HG03432 (cell line): ENCODE measurements around the gene TBCD.

Experiments used
- ATAC-seq: cut with Tn5 transposase; IDR thresholded peaks from one replicate; pipeline ENCODE4 v1.9.1; 2021; ENCODE audit warnings: mild to moderate bottlenecking, moderate library complexity; ENCODE audit not compliant: unreplicated experiment

TBCD gene

GRCh38 chr17:82882715-82883418 lies 131.0 kb downstream of the TBCD start:
- no peak for ATAC-seq

- ATAC-seq, result no peak
These were observed 131.7 kb downstream of the TBCD start for GRCh38 chr17:82883419-82884031.

- ATAC-seq, result no peak
These were observed 132.6 kb downstream of the TBCD start for GRCh38 chr17:82884341-82884969.

- no peak for ATAC-seq
These were observed 133.1 kb downstream of the TBCD start for GRCh38 chr17:82884970-82885353.

- no peak for ATAC-seq
These were observed 135.6 kb downstream of the TBCD start for GRCh38 chr17:82887255-82888164.

GRCh38 chr17:82888583-82889495 lies 137.0 kb downstream of the TBCD start:
- ATAC-seq, result no peak

GRCh38 chr17:82889496-82890338 lies 137.9 kb downstream of the TBCD start:
- ATAC-seq, result no peak

- ATAC-seq, result no peak
These were observed 138.5 kb downstream of the TBCD start for GRCh38 chr17:82890339-82890730.

GRCh38 chr17:82890926-82891678 lies 139.2 kb downstream of the TBCD start:
- no peak for ATAC-seq

- ATAC-seq, result no peak
These were observed 140.0 kb downstream of the TBCD start for GRCh38 chr17:82891911-82892310.

- ATAC-seq, result no peak
These were observed 141.2 kb downstream of the TBCD start for GRCh38 chr17:82892899-82893565.

- ATAC-seq, result no peak
These were observed 141.9 kb downstream of the TBCD start for GRCh38 chr17:82893779-82894178.

GRCh38 chr17:82894389-82894788 lies 142.5 kb downstream of the TBCD start:
- ATAC-seq, result no peak

GRCh38 chr17:82895087-82895486 lies 143.2 kb downstream of the TBCD start:
- ATAC-seq, result no peak

GRCh38 chr17:82896071-82897000 lies 144.5 kb downstream of the TBCD start:
- ATAC-seq, result no peak

GRCh38 chr17:82897514-82898249 lies 145.8 kb downstream of the TBCD start:
- ATAC-seq, result no peak
